ENCODE measurements around the gene CDH16.
"Not testable (repeated sequence)": the region's sequence is repeated elsewhere in the genome, so short reads cannot be mapped to it uniquely, and the experiment has no call there.

Gene CDH16

DNA sequence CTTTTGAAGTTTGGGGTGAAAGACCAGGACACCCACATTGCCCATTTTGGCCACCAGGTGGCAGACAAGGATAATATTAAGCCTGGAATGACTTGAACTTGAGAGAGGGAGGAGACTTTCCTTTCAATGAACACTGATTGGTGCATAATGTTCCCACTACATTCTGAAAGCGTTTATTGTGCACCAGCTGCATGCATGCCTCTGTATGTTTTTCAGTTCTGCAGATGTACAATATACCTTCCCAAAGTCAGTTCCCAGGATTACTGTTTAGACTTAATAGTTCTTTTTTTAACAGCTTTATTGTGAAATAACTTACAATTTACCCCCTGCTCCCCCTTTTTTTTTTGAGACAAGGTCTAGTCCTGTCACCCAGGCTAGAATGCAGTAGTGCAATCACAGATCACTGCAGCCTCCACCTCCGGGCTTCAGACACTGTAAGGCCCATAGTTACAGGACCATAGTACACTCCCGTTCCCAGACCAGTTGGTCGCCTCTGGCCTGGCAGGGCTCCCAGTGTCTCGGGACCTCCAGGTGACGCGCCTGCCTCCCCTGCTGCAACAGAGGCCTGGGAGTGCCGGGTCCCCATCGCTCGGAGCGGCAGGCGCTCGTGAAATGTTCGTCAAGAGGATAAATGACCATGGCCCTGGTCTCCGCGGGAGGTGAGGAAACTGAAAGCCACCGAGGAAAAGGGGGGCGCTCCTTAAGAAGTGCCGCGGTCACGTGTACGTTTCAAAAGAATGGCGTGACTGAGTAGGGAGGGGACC lies 28.8 kb upstream of the CDH16 start:
- peak; percentile 29 to 48 for DNase-seq

- DNase-seq = no peak
These were observed 28.3 kb upstream of the CDH16 start for GRCh38 chr16:66946974-66947301.

DNA sequence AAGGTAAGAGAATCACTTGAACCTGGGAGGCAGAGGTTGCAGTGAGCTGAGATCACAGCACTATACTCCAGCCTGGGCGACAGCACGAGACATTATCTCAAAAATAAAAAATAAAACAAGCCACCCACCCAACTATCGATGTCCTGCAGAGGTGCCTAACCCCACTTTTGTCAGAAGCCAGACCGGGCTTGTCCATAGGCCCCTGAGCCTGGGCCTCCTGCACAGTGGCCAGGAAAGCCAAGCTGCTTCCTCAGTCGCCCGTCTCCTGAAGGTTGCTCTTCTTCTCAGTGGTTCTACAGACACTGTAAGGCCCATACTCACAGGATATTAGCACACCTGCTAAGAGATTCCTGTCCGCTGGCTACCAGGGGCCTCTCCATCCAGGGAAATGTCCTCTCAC lies 27.9 kb upstream of the CDH16 start:
- no peak for DNase-seq

DNA sequence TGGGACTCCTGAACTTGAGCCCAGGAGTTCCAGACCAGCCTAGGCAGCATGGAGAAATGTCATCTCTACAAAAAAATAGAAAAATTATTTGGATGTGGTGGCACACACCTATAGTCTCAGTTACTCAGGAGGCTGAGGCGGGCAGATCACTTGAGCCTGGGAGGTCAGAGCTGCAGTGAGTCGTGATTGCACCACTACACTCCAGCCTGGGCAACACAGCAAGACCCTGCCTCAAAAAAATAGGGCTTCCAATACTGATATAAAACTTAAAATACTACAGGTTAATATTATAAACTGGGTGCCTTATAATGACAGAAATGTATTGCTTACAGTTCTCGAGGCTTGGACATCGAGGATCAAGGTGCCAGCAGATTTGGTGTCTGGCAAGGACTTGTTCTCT lies 27.3 kb upstream of the CDH16 start:
- DNase-seq = no peak

GRCh38 chr16:66944971-66945370 lies 26.3 kb upstream of the CDH16 start:
- not testable (repeated sequence) for DNase-seq

- DNase-seq = no peak
These were observed 25.4 kb upstream of the CDH16 start for GRCh38 chr16:66944054-66944441.

DNA sequence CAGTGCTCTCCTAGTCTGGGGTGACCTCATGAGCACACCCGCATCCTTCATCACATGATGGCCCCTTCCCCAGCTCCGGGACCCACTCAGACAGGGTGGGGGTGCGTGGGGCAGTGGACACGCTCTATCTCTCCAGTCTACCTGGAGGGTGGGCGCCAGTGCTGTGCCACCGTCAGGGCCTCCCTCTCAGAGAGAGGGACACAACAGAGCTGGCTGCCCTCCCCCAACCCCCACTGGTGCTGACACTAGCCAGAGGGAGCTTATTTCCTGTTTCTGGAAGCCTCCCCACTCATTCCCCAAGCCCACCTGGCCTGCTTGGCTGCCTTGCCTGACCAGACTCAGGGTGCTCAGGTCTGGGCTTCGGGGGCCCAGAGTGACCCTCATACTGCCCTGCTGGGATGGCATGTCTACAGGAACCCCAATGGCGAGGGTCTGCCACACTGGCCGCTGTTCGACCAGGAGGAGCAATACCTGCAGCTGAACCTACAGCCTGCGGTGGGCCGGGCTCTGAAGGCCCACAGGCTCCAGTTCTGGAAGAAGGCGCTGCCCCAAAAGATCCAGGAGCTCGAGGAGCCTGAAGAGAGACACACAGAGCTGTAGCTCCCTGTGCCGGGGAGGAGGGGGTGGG lies 24.9 kb upstream of the CDH16 start:
- no peak for DNase-seq

DNA sequence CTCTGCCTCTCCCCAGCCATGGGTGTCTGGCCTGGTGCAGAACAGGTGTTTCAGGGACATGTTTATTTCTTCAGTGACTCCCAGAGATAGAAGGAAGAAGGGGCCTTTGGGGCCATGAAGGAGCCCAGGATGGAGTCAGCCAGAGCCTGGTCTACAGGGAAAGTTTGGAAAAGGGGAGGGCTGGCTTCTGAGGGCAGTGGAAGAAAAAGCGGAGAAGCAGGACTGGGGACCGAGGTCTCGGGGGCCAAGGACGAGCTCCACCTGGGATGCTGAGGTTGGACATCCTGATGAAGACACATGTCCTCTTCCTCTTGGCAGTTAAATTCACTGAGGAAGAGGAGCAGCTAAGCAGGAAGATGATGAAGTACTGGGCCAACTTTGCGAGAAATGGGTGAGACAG lies 24.3 kb upstream of the CDH16 start:
- DNase-seq = no peak

- no peak for DNase-seq
These were observed 21.6 kb upstream of the CDH16 start for GRCh38 chr16:66940236-66940635.

DNA sequence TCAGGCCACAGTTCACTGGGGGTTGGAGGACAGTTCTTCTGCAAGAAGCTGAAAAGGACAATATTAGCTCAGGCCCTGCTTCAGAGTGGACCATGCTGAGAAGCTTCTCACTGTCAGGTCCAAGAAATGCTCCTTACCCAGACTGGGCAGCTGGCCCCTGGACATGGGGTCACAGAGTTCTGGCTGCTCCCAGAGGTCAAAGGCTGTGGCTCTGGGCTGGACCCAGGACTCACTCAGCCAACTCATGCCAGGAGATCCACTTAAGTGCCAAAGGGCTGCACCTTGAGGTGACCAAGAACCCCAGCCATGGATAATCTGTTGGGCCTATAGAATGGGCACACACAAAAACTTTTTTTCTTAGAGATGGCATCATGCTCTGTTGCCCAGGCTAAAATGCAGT lies 20.7 kb upstream of the CDH16 start:
- DNase-seq = no peak

- DNase-seq = no peak
These were observed 19.1 kb upstream of the CDH16 start for GRCh38 chr16:66937725-66938337.

- no peak for DNase-seq
These were observed 18.3 kb upstream of the CDH16 start for GRCh38 chr16:66936889-66937554.

DNA sequence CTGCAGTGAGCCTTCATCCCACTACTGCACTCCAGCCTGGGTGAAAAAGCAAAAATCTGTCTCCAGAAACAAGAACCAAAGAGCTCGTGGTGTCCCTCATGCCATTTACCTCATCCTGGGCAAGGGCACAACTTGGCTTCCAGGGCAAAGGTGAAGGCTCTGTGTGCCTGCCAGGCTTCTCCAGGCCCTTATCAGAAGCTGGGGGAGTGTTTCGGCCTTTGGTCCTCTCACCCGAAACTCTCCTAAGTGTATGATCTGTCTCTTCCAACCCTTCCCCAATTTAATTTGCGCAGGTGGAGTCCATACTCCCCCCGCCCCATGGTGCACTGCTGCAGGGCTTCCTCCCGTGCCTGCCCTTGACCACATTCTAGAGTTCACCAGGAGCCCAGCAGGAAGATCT lies 17.8 kb upstream of the CDH16 start:
- DNase-seq = no peak

DNA sequence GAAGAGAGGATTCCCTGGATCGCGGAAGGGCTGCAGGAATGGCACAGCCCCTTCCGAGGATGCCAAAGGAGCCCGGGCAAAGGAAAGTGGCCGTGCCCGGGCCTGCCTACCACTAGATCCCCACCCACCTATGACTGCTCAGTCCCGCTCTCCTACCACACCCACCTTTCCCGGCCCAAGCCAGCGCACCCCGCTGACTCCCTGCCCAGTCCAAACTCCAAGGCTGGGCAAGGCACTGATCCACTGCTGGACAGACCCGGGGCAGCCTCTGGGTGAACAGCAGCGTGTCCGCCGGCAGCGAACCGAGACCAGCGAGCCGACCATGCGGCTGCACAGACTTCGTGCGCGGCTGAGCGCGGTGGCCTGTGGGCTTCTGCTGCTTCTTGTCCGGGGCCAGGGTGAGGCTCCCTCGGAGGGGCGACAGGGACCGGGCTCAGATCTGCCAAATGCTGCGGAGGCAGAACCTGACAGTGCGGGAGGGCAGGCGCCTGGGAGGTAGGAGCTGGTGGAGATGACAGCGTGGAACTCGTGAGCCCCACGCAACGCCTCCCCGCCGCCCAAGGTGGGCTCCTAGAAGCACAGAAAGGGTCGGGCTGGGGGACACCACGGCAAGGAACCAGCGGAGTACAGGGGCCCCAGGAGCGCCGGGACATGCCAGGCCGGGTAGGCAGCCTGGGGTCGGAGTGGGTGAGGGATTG lies 16.8 kb upstream of the CDH16 start, which contains the start of gene CES2:
Gene CES2 (plus strand): TSS at position 203 of the 698 bp plus-strand sequence. CDS start 120 bp downstream, at position 323.
- no peak for DNase-seq

DNA sequence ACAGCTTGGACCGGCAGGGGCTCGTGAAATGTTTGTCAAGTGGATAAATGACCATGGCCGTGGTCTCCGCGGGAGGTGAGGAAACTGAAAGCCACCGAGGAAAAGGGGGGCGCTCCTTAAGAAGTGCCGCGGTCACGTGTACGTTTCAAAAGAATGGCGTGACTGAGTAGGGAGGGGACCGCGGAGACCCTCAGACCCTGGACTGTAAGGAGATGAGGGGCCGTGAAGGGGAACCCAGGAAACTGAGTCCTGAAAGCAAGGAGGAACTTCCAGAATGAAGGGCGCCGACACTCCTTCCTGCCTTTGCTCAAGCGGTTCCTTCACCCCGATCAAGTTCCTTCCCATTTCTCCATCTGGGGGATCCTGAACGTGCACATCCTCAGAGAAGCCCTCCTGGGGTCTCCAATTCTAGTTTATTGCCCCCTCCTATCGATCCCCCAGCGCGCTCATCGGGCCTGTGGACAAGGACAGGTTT lies 16.2 kb upstream of the CDH16 start:
- not testable (repeated sequence) for DNase-seq

DNA sequence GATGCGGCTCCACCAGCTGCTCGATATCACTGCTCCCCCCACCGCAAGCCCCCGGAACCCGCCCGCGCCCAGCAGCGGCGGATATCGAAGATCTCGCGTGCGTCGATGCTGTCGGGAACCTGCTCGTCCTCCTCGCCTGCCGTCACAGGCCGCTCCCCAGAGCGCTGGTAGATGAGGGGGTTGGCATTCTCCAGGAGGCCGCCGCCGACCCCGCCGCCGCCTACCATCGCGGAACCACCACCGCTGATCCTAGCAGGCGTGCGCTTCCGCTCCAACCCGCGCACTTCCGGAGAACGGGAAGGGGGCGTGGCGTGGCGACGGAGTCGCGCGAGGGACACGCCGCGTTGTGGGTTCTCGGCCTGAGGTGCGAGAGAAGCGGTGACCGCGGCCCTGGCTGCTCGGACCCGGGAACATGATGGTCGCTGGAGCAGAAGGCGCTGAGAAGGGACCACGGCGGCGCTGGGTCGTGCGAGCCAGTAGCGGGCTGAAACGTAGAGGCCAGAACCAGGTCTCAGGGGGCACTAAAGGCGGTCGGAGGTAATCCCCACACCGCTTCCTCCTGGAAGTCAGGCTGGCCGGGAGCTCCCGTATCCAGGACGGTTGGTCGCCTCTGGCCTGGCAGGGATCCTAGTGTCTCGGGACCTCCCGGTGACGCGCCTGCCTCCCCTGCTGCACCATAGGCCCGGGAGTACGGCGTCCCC lies 15.6 kb upstream of the CDH16 start, which contains the start of gene CIAO2B:
Gene CIAO2B (minus strand): TSS at position 265 of the 701 bp plus-strand sequence. CDS start 38 bp downstream, at position 227.
- peak; percentile 56 to 75 for DNase-seq

DNA sequence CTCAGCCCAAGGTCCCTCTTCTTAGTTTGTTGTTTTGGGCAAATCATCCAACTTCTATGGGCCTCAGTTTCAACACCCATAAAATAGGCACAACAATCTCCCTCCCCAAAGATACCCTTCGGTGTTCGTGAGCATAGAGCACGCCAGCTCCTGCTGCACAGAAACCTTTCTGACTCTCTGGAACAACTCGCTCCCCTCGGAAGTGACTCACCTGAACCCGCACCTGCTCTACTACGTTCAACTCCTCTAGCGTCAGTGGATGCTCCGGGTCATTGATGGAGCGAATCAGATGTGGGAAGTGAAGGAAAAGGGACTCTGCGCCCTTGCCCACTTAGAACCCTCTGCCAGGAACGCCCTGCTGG lies 15.1 kb upstream of the CDH16 start:
- DNase-seq = no peak

DNA sequence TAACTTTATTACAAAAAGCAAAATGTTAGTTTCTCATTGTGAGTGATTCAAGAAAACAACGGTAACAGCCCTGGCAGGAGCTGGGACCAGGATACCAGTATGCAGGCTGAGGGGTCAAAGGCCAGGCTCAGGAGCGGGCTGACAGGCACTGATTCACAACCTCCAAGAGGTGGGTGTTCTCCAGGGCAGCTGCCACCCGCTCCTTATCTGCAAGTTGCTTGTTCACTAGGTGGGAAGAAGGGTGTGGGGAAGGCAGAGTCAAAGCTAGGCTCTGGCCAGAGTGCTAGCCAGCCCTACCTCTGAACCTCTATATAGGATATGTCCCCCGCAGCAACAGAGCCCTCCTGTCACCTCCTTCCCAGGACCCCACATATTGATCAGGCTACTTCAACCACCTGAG lies 13.4 kb upstream of the CDH16 start:
- DNase-seq = no peak

DNA sequence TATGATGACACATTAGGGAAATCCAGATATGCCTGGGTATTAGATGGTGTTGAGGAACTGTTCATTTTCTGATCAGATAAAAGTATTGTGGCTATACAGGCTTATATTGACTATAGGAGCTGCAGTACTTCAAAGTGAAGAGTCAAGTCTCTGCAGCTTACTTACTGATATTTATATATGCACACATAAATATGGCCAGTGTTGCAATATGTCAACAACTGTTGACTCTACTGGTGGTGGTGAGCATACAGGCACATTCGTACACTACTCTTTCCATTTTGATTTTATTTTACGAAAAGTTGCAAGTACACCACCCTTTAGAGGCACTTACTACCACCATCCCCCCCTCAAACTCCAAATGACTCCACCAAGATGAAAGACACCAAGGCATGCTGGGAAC lies 13.0 kb upstream of the CDH16 start:
- no peak for DNase-seq

- DNase-seq = no peak
These were observed 11.5 kb upstream of the CDH16 start for GRCh38 chr16:66930189-66930588.

DNA sequence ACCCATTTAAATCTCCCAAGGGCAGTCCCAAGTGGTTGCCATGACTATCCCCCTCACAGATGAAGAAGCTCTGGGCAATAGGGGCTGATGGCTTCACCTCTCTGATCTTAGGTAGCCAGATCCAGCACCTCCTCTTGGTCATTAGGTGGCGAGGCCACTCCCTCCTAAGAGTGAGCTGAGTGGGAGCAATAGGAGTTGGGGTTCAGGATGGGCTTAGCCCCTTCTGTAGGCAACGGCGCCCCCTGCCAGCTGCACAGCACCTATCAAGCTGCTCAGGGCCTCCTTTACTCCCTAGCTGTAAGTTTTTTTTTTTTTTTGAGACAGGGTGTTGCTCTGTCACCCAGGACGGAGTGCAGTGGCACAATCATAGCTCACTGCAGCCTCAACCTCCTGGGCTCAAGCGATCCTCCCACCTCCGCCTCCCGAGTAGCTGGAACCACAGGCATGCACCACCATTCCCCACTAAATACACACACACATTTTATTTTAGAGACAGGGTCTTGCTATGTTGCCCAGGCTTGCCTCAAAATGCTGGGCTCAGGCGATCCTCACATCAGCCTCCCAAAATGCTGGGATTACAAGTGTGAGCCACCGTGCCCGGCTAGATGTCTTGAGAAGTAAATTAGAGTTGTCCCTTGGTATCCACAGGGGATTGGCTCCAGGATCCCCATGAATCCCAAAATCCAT lies 10.2 kb upstream of the CDH16 start:
- no peak for DNase-seq
